Omental fat pad (tissue), 4 donors: ENCODE results near the gene PHOX2B. TPM values are rescaled to one million over a fixed set of nuclear protein-coding genes. Genes with fewer than 3 reads are reported as not detected.

Experiments used
- ATAC-seq: fragments of 150-250 bp; one replicate; pipeline ENCODE4 v1.9.1; 2016; ENCODE audit warnings: mild to moderate bottlenecking, moderate library complexity; ENCODE audit not compliant: low FRiP score
- DNase-seq: peaks from one replicate; pipeline ENCODE4 v3.0.0-alpha.2; 2019; ENCODE audit warnings: low spot score
- total RNA-seq, 4 donors: library from RNA; depleted of rRNA; stranded (reverse); fragments of >200 nt; gene quantifications; one replicate each; pipeline ENCODE4 v1.1.0, GENCODE V29; 2016
- TF ChIP-seq, protein P1 (sequence below), 3 donors: fragments of 450-650 bp; IDR thresholded peaks; one replicate each; pipeline ENCODE4 v1.5.1; 2016 to 2017; ENCODE audit warnings: antibody characterized with exemption in 3 of 3, mild to moderate bottlenecking in 3 of 3, moderate library complexity in 2 of 3

PHOX2B gene
- total RNA-seq, 4 donors from 2014 or later: not detected

DNA sequence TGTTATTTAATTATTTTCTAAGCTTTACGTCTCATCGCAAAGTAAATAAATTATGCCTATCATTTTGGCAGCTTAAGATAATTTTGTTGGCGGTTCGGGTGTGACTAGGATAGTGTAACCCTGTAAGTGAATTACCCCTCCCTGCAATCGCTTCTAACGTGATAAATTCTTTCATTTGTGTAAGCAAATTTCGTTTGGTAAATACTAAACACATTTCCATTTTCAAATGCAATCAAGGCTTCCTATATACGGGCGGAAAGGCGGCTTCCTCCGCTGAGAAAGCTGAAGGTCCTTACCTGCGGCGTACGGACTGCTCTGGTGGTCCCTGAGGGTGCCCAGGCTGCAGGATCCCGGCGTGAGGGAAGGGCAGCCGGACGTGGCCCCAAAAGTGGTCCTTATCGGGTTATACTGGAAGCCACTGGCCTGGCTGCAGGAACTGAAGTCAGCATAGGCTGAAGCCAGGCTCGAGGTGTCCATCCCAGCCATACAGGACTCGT lies 403 bp downstream of the PHOX2B start:
- TF ChIP-seq, protein P1, sequence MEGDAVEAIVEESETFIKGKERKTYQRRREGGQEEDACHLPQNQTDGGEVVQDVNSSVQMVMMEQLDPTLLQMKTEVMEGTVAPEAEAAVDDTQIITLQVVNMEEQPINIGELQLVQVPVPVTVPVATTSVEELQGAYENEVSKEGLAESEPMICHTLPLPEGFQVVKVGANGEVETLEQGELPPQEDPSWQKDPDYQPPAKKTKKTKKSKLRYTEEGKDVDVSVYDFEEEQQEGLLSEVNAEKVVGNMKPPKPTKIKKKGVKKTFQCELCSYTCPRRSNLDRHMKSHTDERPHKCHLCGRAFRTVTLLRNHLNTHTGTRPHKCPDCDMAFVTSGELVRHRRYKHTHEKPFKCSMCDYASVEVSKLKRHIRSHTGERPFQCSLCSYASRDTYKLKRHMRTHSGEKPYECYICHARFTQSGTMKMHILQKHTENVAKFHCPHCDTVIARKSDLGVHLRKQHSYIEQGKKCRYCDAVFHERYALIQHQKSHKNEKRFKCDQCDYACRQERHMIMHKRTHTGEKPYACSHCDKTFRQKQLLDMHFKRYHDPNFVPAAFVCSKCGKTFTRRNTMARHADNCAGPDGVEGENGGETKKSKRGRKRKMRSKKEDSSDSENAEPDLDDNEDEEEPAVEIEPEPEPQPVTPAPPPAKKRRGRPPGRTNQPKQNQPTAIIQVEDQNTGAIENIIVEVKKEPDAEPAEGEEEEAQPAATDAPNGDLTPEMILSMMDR (IDR thresholded peaks at IDR 0.05): no peak

DNA sequence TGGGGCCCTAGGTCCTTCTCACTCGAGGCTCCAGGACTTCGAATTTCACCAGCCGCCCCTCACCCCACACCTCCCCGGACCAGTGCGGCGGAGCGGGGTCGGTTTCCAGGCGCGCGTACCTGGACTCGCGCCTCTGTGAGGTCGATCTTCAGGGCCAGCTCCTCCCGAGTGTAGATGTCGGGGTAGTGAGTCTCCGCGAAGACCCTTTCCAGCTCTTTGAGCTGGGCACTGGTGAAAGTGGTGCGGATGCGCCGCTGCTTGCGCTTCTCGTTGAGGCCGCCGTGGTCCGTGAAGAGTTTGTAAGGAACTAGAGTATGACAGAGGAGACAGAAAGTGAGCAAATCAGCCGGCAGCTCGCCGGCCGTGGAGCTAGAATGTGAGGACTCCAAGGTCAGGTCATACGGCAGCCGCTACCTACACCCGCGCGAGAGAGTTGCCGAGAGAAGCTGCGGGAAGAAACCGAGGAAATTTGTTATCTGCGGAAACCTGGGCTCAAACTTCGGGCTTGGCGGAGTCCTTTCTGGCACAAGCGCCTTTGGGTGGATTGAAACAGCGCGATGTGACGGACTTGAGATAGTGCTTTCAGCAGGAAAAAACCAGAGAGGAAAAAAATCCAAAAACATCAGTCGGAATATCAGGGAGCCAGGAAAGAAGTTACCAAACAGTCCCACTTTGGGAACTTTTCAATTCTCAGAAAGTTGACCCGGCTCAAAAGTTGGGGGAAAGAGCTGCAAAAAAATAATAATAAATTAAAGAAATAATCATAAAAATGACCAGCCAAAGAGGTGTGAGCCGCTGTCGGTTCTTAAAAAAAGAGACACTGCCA lies 1.1 kb downstream of the PHOX2B start:
- DNase-seq (no peak), ATAC-seq (no peak)
- TF ChIP-seq, protein P1 (IDR thresholded peaks at IDR 0.05): no peak

More for the DNA sequence above, 403 bp downstream of the PHOX2B start:
- no peak for DNase-seq
- ATAC-seq: no peak

DNA sequence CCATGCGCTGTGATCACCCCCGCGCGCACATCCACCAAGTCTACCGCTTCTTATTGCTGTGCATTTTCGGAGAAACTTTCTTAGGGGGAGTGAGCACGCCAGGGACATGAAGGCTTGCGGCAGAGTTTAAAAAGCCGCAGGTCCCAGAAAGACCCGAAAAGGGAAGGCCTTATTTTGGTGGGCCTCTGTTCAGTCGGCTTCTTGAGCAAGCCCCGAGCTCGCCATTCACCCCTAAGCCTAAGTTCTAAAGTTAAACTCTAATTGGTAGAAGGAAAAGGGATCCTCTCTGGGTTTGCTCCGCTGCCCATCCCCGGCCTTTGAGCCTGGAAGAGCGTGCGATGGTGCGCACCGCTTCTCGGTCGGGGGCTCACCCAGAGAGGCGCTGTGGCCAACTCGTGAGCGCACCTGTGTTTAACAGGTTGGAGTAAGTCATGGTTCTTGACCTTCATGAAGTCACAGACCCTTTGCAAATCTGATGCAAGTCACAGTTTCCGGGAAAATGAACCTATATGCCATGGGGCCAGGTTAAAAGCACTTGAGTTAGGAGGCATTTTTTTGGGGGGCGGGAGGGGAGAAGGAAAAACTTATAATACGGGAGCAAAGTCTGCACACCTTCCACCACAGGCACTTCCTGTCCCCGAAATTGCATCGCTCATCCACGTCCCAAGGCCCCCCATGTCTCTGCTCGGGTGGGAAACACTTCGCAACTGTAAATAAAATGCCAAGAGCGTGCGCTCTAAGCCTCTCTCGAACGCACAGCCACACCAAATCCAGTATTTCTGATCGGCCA lies 1.9 kb downstream of the PHOX2B start:
- ATAC-seq (no peak), DNase-seq (no peak)
- TF ChIP-seq, protein P1 (IDR thresholded peaks at IDR 0.05): no peak

DNA sequence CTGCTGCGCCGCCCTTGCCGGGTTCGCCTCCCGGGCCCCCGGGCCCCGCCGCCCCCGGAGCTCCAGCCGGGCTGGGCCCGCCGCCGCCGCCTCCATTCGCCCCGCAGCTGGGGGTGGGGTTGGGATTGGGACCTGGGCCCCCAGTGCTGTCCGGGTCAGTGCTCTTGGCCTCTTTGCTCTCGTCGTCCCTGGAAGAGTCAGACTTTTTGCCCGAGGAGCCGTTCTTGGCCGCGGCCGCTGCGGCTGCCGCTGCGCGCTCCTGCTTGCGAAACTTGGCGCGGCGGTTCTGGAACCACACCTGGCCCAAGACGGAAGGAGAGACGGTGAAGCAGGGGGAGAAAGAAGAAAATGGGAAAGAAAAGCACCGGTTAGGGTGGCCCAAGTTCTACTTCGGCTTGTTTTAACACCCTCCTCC lies 2.5 kb downstream of the PHOX2B start:
- ATAC-seq: no peak
- TF ChIP-seq, protein P1 (IDR thresholded peaks at IDR 0.05): no peak
- no peak for DNase-seq

DNA sequence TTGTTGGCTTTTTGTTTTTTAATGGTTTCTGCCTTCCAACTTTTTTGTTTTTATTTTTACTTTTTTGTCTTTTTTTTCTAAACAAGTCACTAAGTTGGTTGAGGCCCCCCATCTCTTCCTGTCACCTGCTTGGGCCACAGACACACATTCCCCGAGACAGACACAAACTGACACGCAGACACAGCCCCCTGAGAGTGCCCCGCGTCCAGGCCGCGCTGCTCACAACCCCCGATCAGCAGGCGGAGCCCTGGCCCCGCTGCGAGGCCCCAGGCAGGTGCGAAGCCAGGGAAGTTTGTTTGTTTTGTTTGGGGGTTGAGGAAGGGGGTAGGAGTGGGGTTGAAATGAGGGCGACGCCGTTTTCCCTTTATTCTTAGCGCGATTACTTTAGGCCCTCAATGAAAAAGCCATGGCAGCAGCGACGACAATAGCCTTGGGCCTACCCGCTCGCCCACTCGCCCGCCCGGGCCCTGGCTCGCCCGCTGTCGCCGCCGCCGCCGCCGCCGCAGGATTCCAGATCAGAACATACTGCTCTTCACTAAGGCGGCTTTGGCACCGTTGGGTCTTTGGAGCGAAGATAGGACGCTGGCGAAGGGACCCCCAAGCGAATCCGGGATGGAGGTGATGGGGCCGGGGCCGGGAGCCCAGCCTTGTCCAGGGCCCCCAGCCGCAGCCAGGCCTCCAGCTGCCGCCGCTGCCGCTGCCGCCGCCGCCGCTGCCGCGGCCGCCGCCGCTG lies 3.1 kb downstream of the PHOX2B start:
- TF ChIP-seq, protein P1 (IDR thresholded peaks at IDR 0.05): no peak
- DNase-seq (no peak), ATAC-seq (no peak)

DNA sequence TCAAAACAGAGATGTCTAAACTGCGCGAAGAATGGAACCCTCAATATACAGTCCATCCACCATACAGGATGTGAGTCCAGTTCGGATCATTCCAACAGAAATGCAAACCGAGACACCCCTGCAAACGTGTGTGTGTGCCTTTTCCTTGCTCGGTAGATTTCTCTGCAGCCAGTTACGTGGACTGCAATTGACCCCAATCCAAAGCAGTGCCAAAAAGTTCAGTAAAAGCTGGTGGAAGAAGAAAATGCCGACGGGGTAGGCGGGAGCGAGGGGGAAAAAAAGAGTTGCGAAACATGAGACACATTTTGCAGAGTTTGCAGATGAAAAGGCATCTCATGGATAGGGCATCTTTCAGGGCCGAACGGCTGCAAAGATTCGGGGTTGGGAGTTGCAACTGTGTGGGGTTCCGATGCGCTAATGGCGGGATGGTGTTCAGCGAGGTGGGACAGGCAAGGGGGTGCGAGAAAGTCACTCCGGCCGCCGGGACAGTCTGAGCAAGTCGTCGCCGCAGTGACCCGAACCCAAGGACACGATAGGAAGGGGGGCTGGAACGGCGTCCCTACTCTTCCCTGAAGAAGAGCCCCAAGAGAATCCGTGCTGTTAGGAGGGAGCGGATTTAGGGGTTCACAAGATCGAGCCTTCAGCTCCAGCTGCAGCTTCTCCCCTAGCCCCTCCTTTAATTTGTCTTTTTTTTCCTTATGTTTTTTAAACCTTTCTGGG lies 3.8 kb downstream of the PHOX2B start:
- DNase-seq (no peak), ATAC-seq (no peak)
- TF ChIP-seq, protein P1 (IDR thresholded peaks at IDR 0.05): no peak
